NB4 (cell line): ENCODE results near the gene CCDC68.
"Not testable (repeated sequence)": the region's sequence is repeated elsewhere in the genome, so short reads cannot be mapped to it uniquely, and the experiment has no call there.

ENCODE experiments used
- DNase-seq: peaks from one replicate; pipeline ENCODE4 v3.0.0; 2010; ENCODE audit warnings: low read depth
- H3K4me3 ChIP-seq: one replicate; pipeline ENCODE4 v1.5.1; 2011; ENCODE audit warnings: mild to moderate bottlenecking, low read depth, low read length, moderate library complexity
- MYC ChIP-seq: IDR thresholded peaks from 2 replicates; pipeline ENCODE4 v1.6.1; 2011; ENCODE audit warnings: low read depth, low read length
- POLR2A ChIP-seq: IDR thresholded peaks from 2 replicates; pipeline ENCODE4 v1.6.1; 2011; ENCODE audit warnings: mild to moderate bottlenecking; ENCODE audit not compliant: insufficient read length; ENCODE audit errors: extremely low read depth
- TF ChIP-seq, protein P1 (sequence below): IDR thresholded peaks from 2 replicates; pipeline ENCODE4 v1.6.1; 2011; ENCODE audit warnings: low read depth, low read length
- TF ChIP-seq, protein P2 (sequence below): IDR thresholded peaks from one replicate; pipeline ENCODE4 v1.5.1; 2012; ENCODE audit warnings: low read depth, low read length

Gene CCDC68

DNA sequence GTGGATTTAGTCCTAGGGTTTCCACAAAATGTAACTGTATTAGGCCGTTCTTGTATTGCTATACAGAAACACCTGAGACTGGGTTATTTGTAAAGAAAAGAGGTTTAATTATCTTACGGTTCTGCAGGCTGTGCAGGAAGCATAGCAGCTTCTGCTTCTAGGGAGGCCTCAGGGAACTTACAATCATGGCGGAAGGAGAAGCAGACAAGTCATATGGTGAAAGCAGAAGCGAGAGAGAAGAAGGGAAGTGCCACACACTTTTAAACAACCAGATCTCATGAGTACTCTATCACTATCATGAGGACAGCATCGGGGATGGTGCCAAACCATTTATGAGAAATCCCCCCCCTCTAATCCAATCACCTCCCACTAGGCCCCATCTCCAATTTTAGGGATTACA, 9.5 kb upstream of the CCDC68 start:
- no peak for DNase-seq
- H3K4me3 ChIP-seq, result no peak overlapping the region
- TF ChIP-seq, protein P1, sequence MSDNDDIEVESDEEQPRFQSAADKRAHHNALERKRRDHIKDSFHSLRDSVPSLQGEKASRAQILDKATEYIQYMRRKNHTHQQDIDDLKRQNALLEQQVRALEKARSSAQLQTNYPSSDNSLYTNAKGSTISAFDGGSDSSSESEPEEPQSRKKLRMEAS, result no peak
- TF ChIP-seq MYC (no peak), POLR2A (no peak)
- TF ChIP-seq, protein P2, sequence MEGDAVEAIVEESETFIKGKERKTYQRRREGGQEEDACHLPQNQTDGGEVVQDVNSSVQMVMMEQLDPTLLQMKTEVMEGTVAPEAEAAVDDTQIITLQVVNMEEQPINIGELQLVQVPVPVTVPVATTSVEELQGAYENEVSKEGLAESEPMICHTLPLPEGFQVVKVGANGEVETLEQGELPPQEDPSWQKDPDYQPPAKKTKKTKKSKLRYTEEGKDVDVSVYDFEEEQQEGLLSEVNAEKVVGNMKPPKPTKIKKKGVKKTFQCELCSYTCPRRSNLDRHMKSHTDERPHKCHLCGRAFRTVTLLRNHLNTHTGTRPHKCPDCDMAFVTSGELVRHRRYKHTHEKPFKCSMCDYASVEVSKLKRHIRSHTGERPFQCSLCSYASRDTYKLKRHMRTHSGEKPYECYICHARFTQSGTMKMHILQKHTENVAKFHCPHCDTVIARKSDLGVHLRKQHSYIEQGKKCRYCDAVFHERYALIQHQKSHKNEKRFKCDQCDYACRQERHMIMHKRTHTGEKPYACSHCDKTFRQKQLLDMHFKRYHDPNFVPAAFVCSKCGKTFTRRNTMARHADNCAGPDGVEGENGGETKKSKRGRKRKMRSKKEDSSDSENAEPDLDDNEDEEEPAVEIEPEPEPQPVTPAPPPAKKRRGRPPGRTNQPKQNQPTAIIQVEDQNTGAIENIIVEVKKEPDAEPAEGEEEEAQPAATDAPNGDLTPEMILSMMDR, result no peak

GRCh38 chr18:54968237-54968636, 9.0 kb upstream of the CCDC68 start:
- H3K4me3 ChIP-seq, DNase-seq: not testable (repeated sequence)

- TF ChIP-seq, protein P2, result no peak
- TF ChIP-seq, protein P1, result no peak
- TF ChIP-seq POLR2A (no peak), MYC (no peak)
- DNase-seq, result no peak
- no peak overlapping the region for H3K4me3 ChIP-seq
These were observed 8.5 kb upstream of the CCDC68 start for GRCh38 chr18:54967786-54968185.

- no peak overlapping the region for H3K4me3 ChIP-seq
- DNase-seq, result no peak
- TF ChIP-seq, protein P1, result no peak
- no peak for TF ChIP-seq POLR2A
- TF ChIP-seq MYC, result no peak
- TF ChIP-seq, protein P2, result no peak
These were observed 5.5 kb upstream of the CCDC68 start for GRCh38 chr18:54964741-54965140.

DNA sequence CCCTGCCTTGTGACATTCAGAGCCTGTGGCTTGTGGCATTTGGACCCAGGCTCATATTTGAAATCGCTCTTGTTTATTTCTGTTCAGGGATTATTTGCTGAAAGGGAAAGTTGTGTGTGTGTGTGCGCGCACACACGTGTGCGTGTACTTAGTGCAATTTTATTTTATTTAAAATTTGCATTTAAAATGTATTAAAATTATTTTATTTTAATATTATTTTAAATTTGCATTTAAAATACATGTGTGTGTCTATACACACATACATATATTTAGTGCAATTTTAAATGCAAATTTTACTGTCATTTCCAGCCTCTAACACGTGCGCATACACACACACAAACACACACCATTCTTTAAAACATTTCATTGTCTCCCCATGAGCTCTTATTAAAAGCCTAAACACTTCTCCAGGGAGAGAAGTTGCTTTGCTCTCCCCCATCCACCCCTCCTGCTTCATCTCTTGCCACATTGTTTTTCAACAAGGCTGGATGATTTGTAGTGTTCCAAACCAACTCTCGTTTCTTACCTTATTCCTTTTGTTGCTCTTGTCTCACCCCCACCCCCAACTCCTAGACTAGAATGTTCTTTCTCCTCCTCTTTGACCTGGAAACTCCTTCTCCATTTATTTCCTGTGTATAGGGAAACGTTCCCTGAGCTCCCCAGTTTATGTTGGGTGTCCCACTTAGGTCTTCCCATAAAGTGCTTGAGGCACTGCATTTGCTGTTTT, 3.8 kb upstream of the CCDC68 start:
- no peak for DNase-seq
- H3K4me3 ChIP-seq, result no peak overlapping the region
- TF ChIP-seq, protein P2, result no peak
- no peak for TF ChIP-seq POLR2A
- TF ChIP-seq MYC, result no peak
- TF ChIP-seq, protein P1, result no peak

DNA sequence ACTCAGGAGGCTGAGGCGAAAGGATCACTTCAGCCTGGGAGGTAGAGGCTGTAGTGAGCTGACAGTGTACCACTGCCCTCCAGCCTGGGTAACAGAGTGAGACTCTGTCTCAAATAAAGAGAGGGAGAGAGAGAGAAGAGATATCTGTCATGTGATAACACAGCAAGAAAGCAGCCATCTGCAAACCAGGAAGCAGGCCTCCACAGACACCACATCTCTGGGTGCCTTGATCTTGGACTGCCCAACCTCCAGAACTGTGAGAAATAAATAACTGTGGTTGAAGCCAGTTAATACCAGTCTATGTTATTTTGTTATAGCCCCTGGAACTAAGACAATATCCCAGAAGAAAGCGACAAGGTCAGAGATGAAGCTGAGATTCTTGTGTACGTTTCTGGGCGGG, 2.6 kb upstream of the CCDC68 start:
- no peak for DNase-seq
- no peak overlapping the region for H3K4me3 ChIP-seq
- TF ChIP-seq MYC (no peak), POLR2A (no peak)
- TF ChIP-seq, protein P1, result no peak
- TF ChIP-seq, protein P2, result no peak
